Mucosa of descending colon (tissue), 3 donors: Measurements from ENCODE around the gene NOX5. TPM values are rescaled to one million over a fixed set of nuclear protein-coding genes. Genes with fewer than 3 reads are reported as not detected.

Experiments
- ATAC-seq: fragments of 200-7000 bp; cut with Tn5 transposase; one replicate; pipeline ENCODE4 v1.9.1; 2020; ENCODE audit warnings: mild to moderate bottlenecking, moderate library complexity
- DNase-seq, 3 donors: peaks; one replicate each; pipeline ENCODE4 v3.0.0-alpha.2; 2020
- H3K36me3 ChIP-seq: fragments of 200-600 bp; one replicate; pipeline ENCODE4 v1.8.0; 2021; ENCODE audit warnings: low read depth, mild to moderate bottlenecking
- H3K4me1 ChIP-seq: fragments of 200-600 bp; one replicate; pipeline ENCODE4 v1.8.0; 2021; ENCODE audit warnings: low read depth, mild to moderate bottlenecking
- H3K4me3 ChIP-seq: fragments of 200-600 bp; one replicate; pipeline ENCODE4 v1.8.0; 2021; ENCODE audit warnings: mild to moderate bottlenecking
- H3K9me3 ChIP-seq: fragments of 200-600 bp; one replicate; pipeline ENCODE4 v1.8.0; 2021; ENCODE audit warnings: mild to moderate bottlenecking
- CTCF ChIP-seq: fragments of 200-600 bp; IDR thresholded peaks from one replicate; pipeline ENCODE4 v1.8.0; 2022; ENCODE audit warnings: antibody characterized with exemption, mild to moderate bottlenecking
- intact Hi-C, 2 donors: fragments of 100-400 bp; cut with DNase I in 1 of 2; cut with micrococcal nuclease in 1 of 2; formaldehyde crosslinking; loops; one replicate each; pipeline versions ENCODE4 v1.11.0 to v1.11.1; 2022; cut with DNase I, micrococcal nuclease
- total RNA-seq, 3 donors: library from RNA; stranded (reverse); fragmentation: NEBNext Ultra II Directional in 2 of 3; extraction: Animal tissue kit (Norgen Biotek cat#: 25700) in 2 of 3; gene quantifications; one replicate each; pipeline versions ENCODE4 v1.2.1 to v1.2.4, GENCODE V29; 2021 to 2023
- donor health status: DM: no; HTN: no; CAD: no; lungs with moderate emphysema.
- donor health status: DM: no; HTN: no; CAD: no.
- donor health status: DM: no; HTN: yes; CAD: no.

NOX5 gene
- total RNA-seq, 3 donors from 2014 or later: 0.13 to 0.17 TPM; not detected in 1

DNA sequence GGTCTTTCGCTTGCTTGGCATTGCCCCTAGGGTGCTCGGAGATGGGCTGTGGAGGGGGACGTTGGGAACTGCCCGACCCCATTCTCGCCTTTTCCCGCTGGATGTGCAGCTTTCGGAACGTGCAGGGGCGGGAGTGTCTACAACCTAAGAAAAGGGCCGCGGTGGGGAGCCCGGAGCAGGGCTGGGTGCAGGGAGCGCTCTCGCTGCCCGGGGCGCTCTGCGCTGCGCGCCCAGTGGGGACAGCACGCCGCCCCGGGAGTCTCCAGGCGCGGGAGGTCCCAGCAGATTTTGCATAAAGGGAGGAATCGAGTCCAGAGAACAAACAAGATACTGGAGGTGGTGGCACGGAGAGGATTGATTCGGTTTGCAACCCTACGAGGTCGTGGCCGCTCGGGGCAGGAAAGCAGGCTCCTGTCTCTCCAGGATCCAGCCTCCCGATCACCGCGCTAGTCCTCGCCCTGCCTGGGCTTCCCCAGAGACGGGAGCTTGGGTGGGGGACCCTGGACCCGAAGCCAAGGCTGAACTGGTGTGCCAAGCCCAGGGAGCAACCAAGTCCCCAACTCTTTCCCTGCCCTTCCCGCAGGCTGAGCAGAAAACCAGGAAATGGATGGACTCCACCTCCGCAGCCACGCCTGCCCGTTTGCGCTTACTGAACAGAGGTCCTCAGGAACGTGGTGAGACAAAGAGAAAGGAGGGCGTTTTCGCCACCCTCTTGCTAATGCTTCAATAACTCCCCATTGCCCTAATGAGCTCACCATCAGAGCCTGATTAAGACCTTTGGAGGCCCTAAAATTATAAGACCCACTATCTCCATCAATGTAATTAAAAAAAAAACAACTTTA lies 59.7 kb downstream of the NOX5 start:
- no peak for TF ChIP-seq CTCF
- peaks cover 4% of the 10 kb centered on the region for H3K4me1 ChIP-seq
- no peaks in the 10 kb centered on the region for H3K36me3 ChIP-seq
- intact Hi-C loops: no loop called here
- ATAC-seq (peak; percentile 97), DNase-seq (peak; percentile 83 to 86 (median 84))
- H3K4me3 ChIP-seq: peak overlapping the region; percentile 22
- no peaks in the 10 kb centered on the region for H3K9me3 ChIP-seq

DNA sequence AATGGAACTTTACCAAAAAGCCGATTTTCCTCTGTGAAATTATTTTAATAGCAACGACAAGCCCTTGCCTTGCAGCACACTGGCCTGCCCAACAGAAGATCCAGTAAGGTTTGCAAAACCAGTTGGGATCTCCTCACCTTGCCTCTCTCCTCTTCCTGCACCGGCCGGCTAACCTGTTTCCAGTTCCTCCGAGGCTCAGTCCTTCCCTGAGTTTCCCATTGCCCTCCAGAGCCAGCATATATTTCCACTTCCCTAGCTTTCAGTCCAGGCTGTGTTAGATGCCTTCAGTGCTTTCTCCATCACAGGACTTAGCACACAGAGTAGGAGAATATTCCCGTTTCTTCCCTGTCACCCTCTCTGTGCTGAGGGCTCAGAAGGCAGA lies 60.3 kb downstream of the NOX5 start:
- DNase-seq: peak in 1 of 3 donors; percentile 50
- H3K36me3 ChIP-seq: no peaks in the 10 kb centered on the region
- intact Hi-C loops: no loop called here
- H3K9me3 ChIP-seq: no peaks in the 10 kb centered on the region
- H3K4me1 ChIP-seq: peaks cover 4% of the 10 kb centered on the region
- peak; percentile 68 for ATAC-seq
- no peak for TF ChIP-seq CTCF
- no peak overlapping the region for H3K4me3 ChIP-seq

DNA sequence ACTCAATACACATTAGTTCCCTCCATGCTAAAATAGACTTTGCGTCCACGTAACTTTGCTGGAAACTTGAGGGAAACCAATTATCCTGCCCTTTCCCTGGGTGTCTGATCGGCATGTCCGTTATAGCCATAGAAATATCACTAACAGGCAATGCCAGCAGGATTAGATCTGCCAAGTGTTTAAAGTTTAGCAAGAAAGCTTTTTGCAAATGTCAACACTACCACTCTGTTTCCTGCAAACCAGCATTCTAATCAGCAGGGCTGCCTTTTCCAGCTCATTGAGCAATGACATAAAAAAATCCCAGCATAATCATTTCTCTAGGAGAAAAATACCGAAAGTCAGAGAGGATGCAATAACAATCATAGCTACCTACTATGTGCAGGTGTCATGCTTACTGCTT lies 60.9 kb downstream of the NOX5 start:
- TF ChIP-seq CTCF: no peak
- peaks cover 4% of the 10 kb centered on the region for H3K4me1 ChIP-seq
- no peaks in the 10 kb centered on the region for H3K9me3 ChIP-seq
- DNase-seq (no peak), ATAC-seq (no peak)
- no peak overlapping the region for H3K4me3 ChIP-seq
- no peaks in the 10 kb centered on the region for H3K36me3 ChIP-seq
- intact Hi-C loops: no loop called here

DNA sequence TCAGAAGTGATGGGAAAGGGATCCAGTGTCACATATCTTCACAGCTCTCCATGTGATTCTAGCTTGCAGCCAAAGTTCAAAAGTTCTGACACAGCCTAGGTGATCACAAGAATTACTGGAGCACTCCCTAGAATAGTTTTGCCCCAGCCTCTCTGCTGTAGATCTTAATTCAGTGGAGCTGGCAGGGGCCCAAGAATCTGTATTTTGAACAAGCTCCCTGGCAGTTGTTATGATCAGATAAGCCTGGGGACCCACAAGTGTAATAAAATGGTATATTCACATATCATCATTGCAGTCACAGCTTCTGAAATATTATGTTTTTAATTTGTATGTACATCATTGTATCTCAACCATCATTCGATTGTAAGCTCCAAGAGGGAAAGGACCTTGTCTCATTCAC lies 62.3 kb downstream of the NOX5 start:
- Histone ChIP-seq H3K9me3 (no peaks in the 10 kb centered on the region), H3K4me1 (peaks cover 4% of the 10 kb centered on the region), H3K36me3 (no peaks in the 10 kb centered on the region), H3K4me3 (no peak overlapping the region)
- DNase-seq (no peak), ATAC-seq (no peak)
- intact Hi-C loops: no loop called here
- no peak for TF ChIP-seq CTCF

- Histone ChIP-seq H3K36me3 (no peaks in the 10 kb centered on the region), H3K9me3 (no peaks in the 10 kb centered on the region), H3K4me3 (no peak overlapping the region), H3K4me1 (peaks cover 4% of the 10 kb centered on the region)
- TF ChIP-seq CTCF: no peak
- ATAC-seq (no peak), DNase-seq (no peak)
- intact Hi-C loops: no loop called here
Observed at GRCh38 chr15:69078638-69079037, 64.1 kb downstream of the NOX5 start.
